K562 (cell line): Measurements from ENCODE around the gene ANKRD13D. TPM values are rescaled to one million over a fixed set of nuclear protein-coding genes. Genes with fewer than 3 reads are reported as not detected.

Source experiments
- CBFA2T2 ChIP-seq: fragments of 450-650 bp; conservative IDR thresholded peaks from 2 replicates; pipeline ENCODE4 v1.6.1; 2017; ENCODE audit warnings: mild to moderate bottlenecking
- NFYB ChIP-seq: IDR thresholded peaks from 2 replicates; pipeline ENCODE4 v1.6.1; 2011; ENCODE audit warnings: mild to moderate bottlenecking, moderate library complexity; ENCODE audit not compliant: insufficient read length; ENCODE audit errors: extremely low read depth
- RCOR1 ChIP-seq, 2 experiments: IDR thresholded peaks; 2 replicates each; pipeline ENCODE4 v1.6.1; 2012; ENCODE audit warnings: low read depth in 2 of 2, low read length in 2 of 2, borderline replicate concordance in 1 of 2, improper control_type of control experiment in 1 of 2
- RUNX1 ChIP-seq: sonication (generic); IDR thresholded peaks from 2 replicates; pipeline ENCODE4 v1.6.1; 2016; ENCODE audit warnings: antibody characterized with exemption, low read depth
- SMC3 ChIP-seq: conservative IDR thresholded peaks from 2 replicates; pipeline ENCODE4 v1.6.1; 2011; ENCODE audit warnings: low read depth, low read length, improper control_type of control experiment; ENCODE audit not compliant: insufficient read depth
- ZNF253 ChIP-seq: fragments of 250-450 bp; sonication (Bioruptor Pico); conservative IDR thresholded peaks from 2 replicates; pipeline ENCODE4 v1.6.1; 2021; ENCODE audit warnings: mild to moderate bottlenecking
- ZNF324 ChIP-seq: fragments of 250-450 bp; sonication (Bioruptor Pico); IDR thresholded peaks from 2 replicates; pipeline ENCODE4 v1.4.0; 2020; ENCODE audit warnings: mild to moderate bottlenecking
- polyA plus RNA-seq, 8 experiments: library from polyadenylated mRNA; depleted of rRNA in 4 of 8; stranded (reverse) in 5 of 8; unstranded in 3 of 8; fragments of >200 nt; fragmentation: Nextera tagmentation in 2 of 8; fragmentation: Illumina TruSeq in 1 of 8; extraction: Ambion mirVana in 2 of 8; extraction: Trizol in 1 of 8; gene quantifications; 2 replicates each; pipeline versions ENCODE4 v1.2.1 to v1.2.3, GENCODE V29; 2011 to 2014; ENCODE audit warnings: inconsistent platforms in 1 of 8, missing spikeins in 1 of 8
- total RNA-seq, 7 experiments: library from RNA; depleted of rRNA in 6 of 7; stranded (reverse); fragments of >200 nt in 6 of 7; fragmentation: Illumina TruSeq in 2 of 7; extraction: Trizol in 2 of 7; gene quantifications; 2 replicates each; pipeline versions ENCODE4 v1.2.1 to v1.2.3, GENCODE V29; 2011 to 2021; ENCODE audit warnings: low replicate concordance in 1 of 7
- TF ChIP-seq, protein P1 (sequence below), 2 experiments: fragments of 450-650 bp; formaldehyde crosslinking in 1 of 2; IDR thresholded peaks; 2 replicates each; pipeline versions ENCODE4 v1.4.0 to v1.6.1; 2014 to 2020; ENCODE audit warnings: mild to moderate bottlenecking in 2 of 2, borderline replicate concordance in 1 of 2, low read depth in 1 of 2
- TF ChIP-seq, protein P2 (sequence below): fragments of 250-450 bp; sonication (Bioruptor Pico); IDR thresholded peaks from 2 replicates; pipeline ENCODE4 v1.8.0; 2022; ENCODE audit warnings: inconsistent platforms, mild to moderate bottlenecking, moderate library complexity, borderline replicate concordance
- TF ChIP-seq, protein P3 (sequence below): fragments of 250-450 bp; sonication (Bioruptor Pico); IDR thresholded peaks from 2 replicates; pipeline ENCODE4 v1.5.1; 2021; ENCODE audit warnings: mild to moderate bottlenecking
- TF ChIP-seq, protein P4 (sequence below): fragments of 250-450 bp; sonication (Bioruptor Pico); IDR thresholded peaks from 2 replicates; pipeline ENCODE4 v1.8.0; 2022; ENCODE audit warnings: moderate library complexity, mild to moderate bottlenecking, inconsistent platforms
- TF ChIP-seq, protein P5 (sequence below): fragments of 250-450 bp; sonication (Bioruptor Pico); IDR thresholded peaks from 2 replicates; pipeline ENCODE4 v1.9.0; 2021; ENCODE audit warnings: mild to moderate bottlenecking

ANKRD13D gene
- total and polyA plus RNA-seq, 9 of the 15 experiments (the other 6 are each of a cell fraction or from before 2014, with no cell fraction given), result 0.94 to 40.9 (median 22.4) TPM

- TF ChIP-seq, protein P1, sequence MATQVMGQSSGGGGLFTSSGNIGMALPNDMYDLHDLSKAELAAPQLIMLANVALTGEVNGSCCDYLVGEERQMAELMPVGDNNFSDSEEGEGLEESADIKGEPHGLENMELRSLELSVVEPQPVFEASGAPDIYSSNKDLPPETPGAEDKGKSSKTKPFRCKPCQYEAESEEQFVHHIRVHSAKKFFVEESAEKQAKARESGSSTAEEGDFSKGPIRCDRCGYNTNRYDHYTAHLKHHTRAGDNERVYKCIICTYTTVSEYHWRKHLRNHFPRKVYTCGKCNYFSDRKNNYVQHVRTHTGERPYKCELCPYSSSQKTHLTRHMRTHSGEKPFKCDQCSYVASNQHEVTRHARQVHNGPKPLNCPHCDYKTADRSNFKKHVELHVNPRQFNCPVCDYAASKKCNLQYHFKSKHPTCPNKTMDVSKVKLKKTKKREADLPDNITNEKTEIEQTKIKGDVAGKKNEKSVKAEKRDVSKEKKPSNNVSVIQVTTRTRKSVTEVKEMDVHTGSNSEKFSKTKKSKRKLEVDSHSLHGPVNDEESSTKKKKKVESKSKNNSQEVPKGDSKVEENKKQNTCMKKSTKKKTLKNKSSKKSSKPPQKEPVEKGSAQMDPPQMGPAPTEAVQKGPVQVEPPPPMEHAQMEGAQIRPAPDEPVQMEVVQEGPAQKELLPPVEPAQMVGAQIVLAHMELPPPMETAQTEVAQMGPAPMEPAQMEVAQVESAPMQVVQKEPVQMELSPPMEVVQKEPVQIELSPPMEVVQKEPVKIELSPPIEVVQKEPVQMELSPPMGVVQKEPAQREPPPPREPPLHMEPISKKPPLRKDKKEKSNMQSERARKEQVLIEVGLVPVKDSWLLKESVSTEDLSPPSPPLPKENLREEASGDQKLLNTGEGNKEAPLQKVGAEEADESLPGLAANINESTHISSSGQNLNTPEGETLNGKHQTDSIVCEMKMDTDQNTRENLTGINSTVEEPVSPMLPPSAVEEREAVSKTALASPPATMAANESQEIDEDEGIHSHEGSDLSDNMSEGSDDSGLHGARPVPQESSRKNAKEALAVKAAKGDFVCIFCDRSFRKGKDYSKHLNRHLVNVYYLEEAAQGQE (IDR thresholded peaks at IDR 0.05; ENCODE audit: borderline replicate concordance), result peak; percentile 50
- TF ChIP-seq, protein P1 (CRISPR knock-in tag; IDR thresholded peaks at IDR 0.05; ENCODE audit: low read depth), result no peak
- TF ChIP-seq ZNF324 (CRISPR knock-in tag) (no peak), SMC3 (no peak; the same call in 1 of the 2 replicates), RCOR1 (IDR thresholded peaks at IDR 0.05; ENCODE audit: borderline replicate concordance in 1 of 2, low read depth in 2 of 2, low read length in 2 of 2) (peak in 1 of 2 experiments; percentile 75; a peak in 2 of 4 replicates), CBFA2T2 (no peak), RUNX1 (0 out of 2 replicates have a peak, but pooled peaks have one; percentile 22), ZNF253 (CRISPR knock-in tag) (no peak), NFYB (no peak)
- TF ChIP-seq, protein P2, sequence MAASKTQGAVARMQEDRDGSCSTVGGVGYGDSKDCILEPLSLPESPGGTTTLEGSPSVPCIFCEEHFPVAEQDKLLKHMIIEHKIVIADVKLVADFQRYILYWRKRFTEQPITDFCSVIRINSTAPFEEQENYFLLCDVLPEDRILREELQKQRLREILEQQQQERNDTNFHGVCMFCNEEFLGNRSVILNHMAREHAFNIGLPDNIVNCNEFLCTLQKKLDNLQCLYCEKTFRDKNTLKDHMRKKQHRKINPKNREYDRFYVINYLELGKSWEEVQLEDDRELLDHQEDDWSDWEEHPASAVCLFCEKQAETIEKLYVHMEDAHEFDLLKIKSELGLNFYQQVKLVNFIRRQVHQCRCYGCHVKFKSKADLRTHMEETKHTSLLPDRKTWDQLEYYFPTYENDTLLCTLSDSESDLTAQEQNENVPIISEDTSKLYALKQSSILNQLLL (CRISPR knock-in tag), result no peak
- TF ChIP-seq, protein P3, sequence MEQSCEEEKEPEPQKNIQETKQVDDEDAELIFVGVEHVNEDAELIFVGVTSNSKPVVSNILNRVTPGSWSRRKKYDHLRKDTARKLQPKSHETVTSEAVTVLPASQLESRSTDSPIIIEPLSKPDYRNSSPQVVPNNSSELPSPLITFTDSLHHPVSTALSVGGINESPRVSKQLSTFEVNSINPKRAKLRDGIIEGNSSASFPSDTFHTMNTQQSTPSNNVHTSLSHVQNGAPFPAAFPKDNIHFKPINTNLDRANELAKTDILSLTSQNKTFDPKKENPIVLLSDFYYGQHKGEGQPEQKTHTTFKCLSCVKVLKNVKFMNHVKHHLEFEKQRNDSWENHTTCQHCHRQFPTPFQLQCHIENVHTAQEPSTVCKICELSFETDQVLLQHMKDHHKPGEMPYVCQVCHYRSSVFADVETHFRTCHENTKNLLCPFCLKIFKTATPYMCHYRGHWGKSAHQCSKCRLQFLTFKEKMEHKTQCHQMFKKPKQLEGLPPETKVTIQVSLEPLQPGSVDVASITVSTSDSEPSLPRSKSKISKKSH (CRISPR knock-in tag), result no peak; the same call in 1 of the 2 replicates
- TF ChIP-seq, protein P4, sequence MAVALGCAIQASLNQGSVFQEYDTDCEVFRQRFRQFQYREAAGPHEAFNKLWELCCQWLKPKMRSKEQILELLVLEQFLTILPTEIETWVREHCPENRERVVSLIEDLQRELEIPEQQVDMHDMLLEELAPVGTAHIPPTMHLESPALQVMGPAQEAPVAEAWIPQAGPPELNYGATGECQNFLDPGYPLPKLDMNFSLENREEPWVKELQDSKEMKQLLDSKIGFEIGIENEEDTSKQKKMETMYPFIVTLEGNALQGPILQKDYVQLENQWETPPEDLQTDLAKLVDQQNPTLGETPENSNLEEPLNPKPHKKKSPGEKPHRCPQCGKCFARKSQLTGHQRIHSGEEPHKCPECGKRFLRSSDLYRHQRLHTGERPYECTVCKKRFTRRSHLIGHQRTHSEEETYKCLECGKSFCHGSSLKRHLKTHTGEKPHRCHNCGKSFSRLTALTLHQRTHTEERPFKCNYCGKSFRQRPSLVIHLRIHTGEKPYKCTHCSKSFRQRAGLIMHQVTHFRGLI (CRISPR knock-in tag), result no peak
- TF ChIP-seq, protein P5, sequence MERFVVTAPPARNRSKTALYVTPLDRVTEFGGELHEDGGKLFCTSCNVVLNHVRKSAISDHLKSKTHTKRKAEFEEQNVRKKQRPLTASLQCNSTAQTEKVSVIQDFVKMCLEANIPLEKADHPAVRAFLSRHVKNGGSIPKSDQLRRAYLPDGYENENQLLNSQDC (CRISPR knock-in tag), result no peak
Observed at GRCh38 chr11:67288452-67289225, 464 bp upstream of the ANKRD13D start (continued).
